ENCODE results near the gene KCNA3.

GRCh38 chr1:110687250-110687649, 12.5 kb upstream of the KCNA3 start:
- TF ChIP-seq, protein P1, sequence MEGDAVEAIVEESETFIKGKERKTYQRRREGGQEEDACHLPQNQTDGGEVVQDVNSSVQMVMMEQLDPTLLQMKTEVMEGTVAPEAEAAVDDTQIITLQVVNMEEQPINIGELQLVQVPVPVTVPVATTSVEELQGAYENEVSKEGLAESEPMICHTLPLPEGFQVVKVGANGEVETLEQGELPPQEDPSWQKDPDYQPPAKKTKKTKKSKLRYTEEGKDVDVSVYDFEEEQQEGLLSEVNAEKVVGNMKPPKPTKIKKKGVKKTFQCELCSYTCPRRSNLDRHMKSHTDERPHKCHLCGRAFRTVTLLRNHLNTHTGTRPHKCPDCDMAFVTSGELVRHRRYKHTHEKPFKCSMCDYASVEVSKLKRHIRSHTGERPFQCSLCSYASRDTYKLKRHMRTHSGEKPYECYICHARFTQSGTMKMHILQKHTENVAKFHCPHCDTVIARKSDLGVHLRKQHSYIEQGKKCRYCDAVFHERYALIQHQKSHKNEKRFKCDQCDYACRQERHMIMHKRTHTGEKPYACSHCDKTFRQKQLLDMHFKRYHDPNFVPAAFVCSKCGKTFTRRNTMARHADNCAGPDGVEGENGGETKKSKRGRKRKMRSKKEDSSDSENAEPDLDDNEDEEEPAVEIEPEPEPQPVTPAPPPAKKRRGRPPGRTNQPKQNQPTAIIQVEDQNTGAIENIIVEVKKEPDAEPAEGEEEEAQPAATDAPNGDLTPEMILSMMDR (IDR thresholded peaks at IDR 0.05) = no peak
- TF ChIP-seq POLR2A (IDR thresholded peaks at IDR 0.05) (no peak), EP300 (IDR thresholded peaks at IDR 0.05) (no peak), POLR2AphosphoS5 (IDR thresholded peaks at IDR 0.05) (no peak)

Data from sigmoid colon (tissue), 4 donors.